ENCODE measurements around the gene GPR157. TPM values are rescaled to one million over a fixed set of nuclear protein-coding genes. Genes with fewer than 3 reads are reported as not detected.

GPR157 gene
- total RNA-seq, 1 donor from 2014 or later: 5.8 TPM

GRCh38 chr1:9065213-9065751, 63.6 kb downstream of the GPR157 start:
- no peak for DNase-seq (ENCODE audit: low read depth in 2 of 2)

DNA sequence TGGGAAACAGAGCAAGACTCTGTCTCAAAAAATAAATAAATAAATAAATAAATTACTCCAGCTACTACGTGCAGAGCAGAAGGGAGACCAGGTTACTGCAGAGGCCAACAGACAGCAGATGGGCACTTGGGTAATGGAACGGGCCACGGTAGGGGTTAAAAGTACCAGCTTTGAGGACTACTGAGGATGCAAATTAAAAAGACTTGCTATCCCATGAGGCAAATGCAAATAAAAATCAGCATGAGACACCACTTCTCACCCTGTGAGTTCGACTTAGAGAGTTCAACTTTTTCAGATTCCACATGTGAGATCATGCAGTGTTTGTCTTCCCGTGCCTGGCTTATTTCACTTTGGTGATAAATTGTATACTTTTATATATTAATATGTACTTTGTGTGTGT, 66.1 kb downstream of the GPR157 start:
- DNase-seq (ENCODE audit: low read depth in 2 of 2): no peak

DNA sequence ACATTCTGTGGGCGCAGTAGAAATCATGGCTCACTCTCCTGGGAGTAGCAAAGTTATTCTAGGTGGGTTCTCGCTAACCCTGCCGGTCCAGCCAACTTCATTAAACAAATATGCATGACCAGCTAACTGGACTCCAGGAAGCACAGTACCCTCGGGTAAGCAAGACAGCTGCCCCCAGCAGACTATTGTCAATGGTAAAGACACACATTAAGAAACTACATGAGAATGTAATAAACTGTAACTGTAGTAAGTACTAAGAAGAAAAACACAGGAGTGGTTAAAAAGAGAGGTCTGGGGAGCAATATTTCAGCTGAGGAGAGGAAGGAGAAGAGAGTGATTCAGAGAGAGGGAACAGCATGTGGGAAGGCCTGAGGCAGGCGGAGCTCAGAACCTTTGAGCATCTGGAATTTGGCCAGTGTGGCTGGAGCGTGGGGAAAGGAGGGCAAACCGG, 66.9 kb downstream of the GPR157 start:
- DNase-seq (ENCODE audit: low read depth in 2 of 2): no peak

GRCh38 chr1:9061252-9061960, 67.5 kb downstream of the GPR157 start:
- no peak for DNase-seq (ENCODE audit: low read depth in 2 of 2)

- no peak for DNase-seq (ENCODE audit: low read depth in 2 of 2)
Measured at GRCh38 chr1:9059891-9060744, 68.8 kb downstream of the GPR157 start.

GRCh38 chr1:9058465-9058864, 70.4 kb downstream of the GPR157 start:
- DNase-seq (ENCODE audit: low read depth in 2 of 2): no peak

- DNase-seq (ENCODE audit: low read depth in 2 of 2): no peak
Measured at GRCh38 chr1:9057851-9058250, 71.1 kb downstream of the GPR157 start.

- DNase-seq (ENCODE audit: low read depth in 2 of 2): no peak
Measured at GRCh38 chr1:9052272-9053049, 76.4 kb downstream of the GPR157 start.

- DNase-seq (ENCODE audit: low read depth in 2 of 2): no peak
Measured at GRCh38 chr1:9051379-9051778, 77.5 kb downstream of the GPR157 start.

- no peak for DNase-seq (ENCODE audit: low read depth in 2 of 2)
Measured at GRCh38 chr1:9050803-9051202, 78.1 kb downstream of the GPR157 start.

Other genes with a start within 250 kb of the GPR157 start
- gene CA6, start 183.2 kb downstream of the GPR157 start, total RNA-seq: not detected in 2 replicates
- under 0.01 TPM in 1 of 2 replicates, not detected in the other for gene SLC2A7, start 102.7 kb downstream of the GPR157 start, total RNA-seq
- gene SLC2A5, start 59.5 kb downstream of the GPR157 start, total RNA-seq: under 0.01 and 0.20 TPM in 2 replicates
- 12.3 and 18.3 TPM in 2 replicates for gene H6PD, start 105.7 kb upstream of the GPR157 start, total RNA-seq
- gene SPSB1, start 163.8 kb upstream of the GPR157 start, total RNA-seq: 20.0 and 21.6 TPM in 2 replicates